ENCODE results near the gene DYSF. TPM values are rescaled to one million over a fixed set of nuclear protein-coding genes. Genes with fewer than 3 reads are reported as not detected.

DYSF gene
- total RNA-seq, 4 donors from 2014 or later = 10.3 to 14.9 (median 14.4) TPM

GRCh38 chr2:71457123-71457915, 4.0 kb downstream of the DYSF start:
- intact Hi-C loops (cut with DNase I) = no loop called here
- no peaks in the 10 kb centered on the region for H3K27me3 ChIP-seq
- WGBS, 2 donors = 94 to 95% methylated on average over 8 to 9 of the region's 9 CpGs

GRCh38 chr2:71457923-71458322, 4.6 kb downstream of the DYSF start:
- Histone ChIP-seq H3K27me3 (no peaks in the 10 kb centered on the region), H3K36me3 (no peaks in the 10 kb centered on the region), H3K27ac (no peak overlapping the region), H3K4me3 (replicated peaks in 1 of 3) (no peak overlapping the region), H3K4me1 (peaks cover 6 to 10% of the 10 kb centered on the region in 2 donors), H3K9me3 (no peaks in the 10 kb centered on the region)
- no peak for TF ChIP-seq POLR2A (IDR thresholded peaks at IDR 0.05)
- no peak for TF ChIP-seq CTCF (IDR thresholded peaks at IDR 0.05)
- WGBS, 2 donors = 89% methylated on average over 4 of the region's 4 CpGs
- intact Hi-C loops (cut with DNase I) = no loop called here
- no peak for DNase-seq

More at GRCh38 chr2:71457123-71457915, 4.0 kb downstream of the DYSF start:
- Histone ChIP-seq H3K4me3 (replicated peaks in 1 of 3) (no peak overlapping the region), H3K27ac (no peak overlapping the region), H3K36me3 (no peaks in the 10 kb centered on the region), H3K4me1 (peaks cover 6 to 10% of the 10 kb centered on the region in 2 donors), H3K9me3 (no peaks in the 10 kb centered on the region)
- no peak for DNase-seq
- TF ChIP-seq CTCF (IDR thresholded peaks at IDR 0.05) = no peak

- peaks cover 6% of the 10 kb centered on the region in 2 donors for H3K4me1 ChIP-seq
- H3K27me3 ChIP-seq = no peaks in the 10 kb centered on the region
- H3K27ac ChIP-seq = no peak overlapping the region
- DNase-seq = no peak
- no peaks in the 10 kb centered on the region for H3K9me3 ChIP-seq
- intact Hi-C loops (cut with DNase I) = no loop called here
- H3K4me3 ChIP-seq (replicated peaks in 1 of 3) = no peak overlapping the region
- TF ChIP-seq CTCF (IDR thresholded peaks at IDR 0.05) = no peak
- no peak for TF ChIP-seq POLR2A (IDR thresholded peaks at IDR 0.05)
- no peaks in the 10 kb centered on the region for H3K36me3 ChIP-seq
- WGBS, 2 donors = 74 to 79% methylated on average over 7 of the region's 7 CpGs
Measured at GRCh38 chr2:71458413-71459083, 5.2 kb downstream of the DYSF start.

- TF ChIP-seq POLR2A (IDR thresholded peaks at IDR 0.05) = no peak
- TF ChIP-seq CTCF (IDR thresholded peaks at IDR 0.05) = no peak
- intact Hi-C loops (cut with DNase I) = no loop called here
- H3K9me3 ChIP-seq = no peaks in the 10 kb centered on the region
- WGBS, 2 donors = 56 to 71% methylated on average over 2 of the region's 2 CpGs
- no peaks in the 10 kb centered on the region for H3K36me3 ChIP-seq
- H3K4me3 ChIP-seq (replicated peaks in 1 of 3) = no peak overlapping the region
- DNase-seq = no peak
- H3K4me1 ChIP-seq = peaks cover under 1% of the 10 kb centered on the region in 2 donors
- no peaks in the 10 kb centered on the region for H3K27me3 ChIP-seq
- no peak overlapping the region for H3K27ac ChIP-seq
Measured at GRCh38 chr2:71459084-71459431, 5.7 kb downstream of the DYSF start.

GRCh38 chr2:71460056-71460455, 6.7 kb downstream of the DYSF start:
- 76 to 93% methylated on average over 6 of the region's 6 CpGs for WGBS, 2 donors
- Histone ChIP-seq H3K4me3 (replicated peaks in 1 of 3) (no peak overlapping the region), H3K27ac (no peak overlapping the region), H3K9me3 (no peaks in the 10 kb centered on the region), H3K36me3 (no peaks in the 10 kb centered on the region), H3K4me1 (no peaks in the 10 kb centered on the region), H3K27me3 (no peaks in the 10 kb centered on the region)
- DNase-seq = no peak
- TF ChIP-seq POLR2A (IDR thresholded peaks at IDR 0.05) = no peak
- no peak for TF ChIP-seq CTCF (IDR thresholded peaks at IDR 0.05)
- intact Hi-C loops (cut with DNase I) = no loop called here
